ENCODE results near the gene ITIH1. TPM values are rescaled to one million over a fixed set of nuclear protein-coding genes. Genes with fewer than 3 reads are reported as not detected.

Gene ITIH1
- total and polyA plus RNA-seq, 2 of the 4 experiments (the other 2 are of a cell fraction) = not detected

DNA sequence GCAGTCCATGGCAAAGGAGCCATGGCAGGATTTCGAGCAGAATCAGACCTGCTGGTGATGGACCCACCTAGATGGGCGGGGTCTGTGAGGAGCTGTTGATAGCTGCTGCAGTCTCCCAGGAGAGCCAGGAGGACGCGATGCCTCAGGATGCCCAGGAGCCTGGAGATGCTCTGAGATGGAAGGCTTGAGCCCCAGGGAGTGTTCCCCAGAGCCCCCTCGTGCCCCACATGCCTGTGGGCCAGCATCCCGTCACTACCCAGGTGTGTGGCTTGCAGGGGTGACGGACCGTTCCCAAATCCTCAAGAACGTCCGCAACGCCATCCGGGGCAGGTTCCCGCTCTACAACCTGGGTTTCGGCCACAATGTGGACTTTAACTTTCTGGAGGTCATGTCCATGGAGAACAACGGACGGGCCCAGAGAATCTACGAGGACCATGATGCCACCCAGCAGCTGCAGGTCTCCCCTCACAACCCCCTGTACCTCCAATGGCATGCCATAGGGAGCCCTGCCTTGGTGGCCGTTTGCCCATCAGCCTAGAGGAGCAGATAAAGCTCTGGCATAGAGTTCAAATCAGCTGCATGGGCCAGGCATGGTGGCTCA lies 6.7 kb downstream of the ITIH1 start:
- Histone ChIP-seq H3K18ac (ENCODE audit: low read depth, low read length) (no peak overlapping the region), H3K4ac (ENCODE audit: low read depth, low read length) (no peak overlapping the region), H3K36me3 (ENCODE audit: control insufficient read depth, insufficient read depth, low read length) (no peaks in the 10 kb centered on the region), H2BK5ac (ENCODE audit: low read depth, low read length, poor library complexity, severe bottlenecking) (no peak overlapping the region), H3K23ac (ENCODE audit: low read depth, low read length) (no peak overlapping the region), H3K4me2 (ENCODE audit: low read depth, low read length) (no peak overlapping the region), H4K91ac (ENCODE audit: insufficient read depth, low read depth, low read length) (no peak overlapping the region), H2BK15ac (ENCODE audit: low read depth, low read length) (no peak overlapping the region), H3K27ac (ENCODE audit: insufficient read depth, low read length) (no peak overlapping the region), H4K5ac (ENCODE audit: low read depth, low read length) (no peak overlapping the region), H2AFZ (replicated peaks; ENCODE audit: low read length, poor library complexity) (no peak overlapping the region), H4K8ac (ENCODE audit: low read depth in 2 of 2, low read length in 2 of 2) (no peak overlapping the region), H3K14ac (replicated peaks; ENCODE audit: low read depth, low read length) (no peak overlapping the region), H3K9ac (ENCODE audit: low read depth, low read length) (no peak overlapping the region), H4K20me1 (ENCODE audit: insufficient read depth, low read length) (no peaks in the 10 kb centered on the region), H3K79me1 (ENCODE audit: low read depth in 1 of 2, low read length in 2 of 2) (no peaks in the 10 kb centered on the region), H2BK120ac (ENCODE audit: low read depth, low read length) (no peak overlapping the region), H3K9me3 (ENCODE audit: control insufficient read depth, insufficient read depth, low read length) (no peaks in the 10 kb centered on the region), H3K4me3 (ENCODE audit: insufficient read depth, low read depth, low read length) (no peak overlapping the region), H3K4me1 (ENCODE audit: control insufficient read depth, insufficient read depth, low read length) (no peaks in the 10 kb centered on the region), H2BK20ac (ENCODE audit: low read depth, low read length) (no peak overlapping the region), H3K56ac (ENCODE audit: extremely low read depth, insufficient read depth, low read length) (no peak overlapping the region), H2AK5ac (ENCODE audit: low read depth, low read length) (no peak overlapping the region), H3K9me1 (ENCODE audit: insufficient read depth, low read length) (no peaks in the 10 kb centered on the region; the same call in 1 of the 2 replicates), H3K27me3 (ENCODE audit: control insufficient read depth, insufficient read depth, low read length) (peaks cover 52% of the 10 kb centered on the region), H2AK9ac (replicated peaks; ENCODE audit: low read depth, low read length, poor library complexity) (no peak overlapping the region)
- DNase-seq (no peak), ATAC-seq (ENCODE audit: low read depth) (no peak)
- BruUV-seq (replicated peaks) = no TSS peak
- ChIA-PET CTCF (no interaction called here), POLR2A (ENCODE audit: unreplicated experiment) (interaction anchor here (0.6 kb wide), 1 partner anchor 9 kb away, joined by 3 read pairs; no protein-coding TSS in a partner anchor)
- dilution Hi-C loops (cut with HindIII; ENCODE audit: low sequenced_read_pairs, unreplicated experiment) (no loop called here), intact Hi-C loops (cut with micrococcal nuclease) (no loop called here), in situ Hi-C loops (cut with MboI; ENCODE audit: low sequenced_read_pairs) (no loop called here)
- no peak for TF ChIP-seq CTCF (conservative IDR thresholded peaks at IDR 0.05; ENCODE audit: low read depth, low read length)
- no peak for TF ChIP-seq FOS (IDR thresholded peaks at IDR 0.05; ENCODE audit: low read depth, low read length)
- TF ChIP-seq RAD21 (IDR thresholded peaks at IDR 0.05; ENCODE audit: low read length) = no peak
- TF ChIP-seq CEBPB (IDR thresholded peaks at IDR 0.05; ENCODE audit: low read depth, low read length) = no peak
- TF ChIP-seq RCOR1 (IDR thresholded peaks at IDR 0.05; ENCODE audit: insufficient replicate concordance, low read length) = no peak
- TF ChIP-seq RFX5 (IDR thresholded peaks at IDR 0.05; ENCODE audit: low read depth, low read length) = no peak
- TF ChIP-seq NFE2L2 (IDR thresholded peaks at IDR 0.05; ENCODE audit: low read depth, low read length) = no peak
- TF ChIP-seq MAZ (IDR thresholded peaks at IDR 0.05; ENCODE audit: borderline replicate concordance, low read depth, low read length) = no peak
- TF ChIP-seq, protein P1, sequence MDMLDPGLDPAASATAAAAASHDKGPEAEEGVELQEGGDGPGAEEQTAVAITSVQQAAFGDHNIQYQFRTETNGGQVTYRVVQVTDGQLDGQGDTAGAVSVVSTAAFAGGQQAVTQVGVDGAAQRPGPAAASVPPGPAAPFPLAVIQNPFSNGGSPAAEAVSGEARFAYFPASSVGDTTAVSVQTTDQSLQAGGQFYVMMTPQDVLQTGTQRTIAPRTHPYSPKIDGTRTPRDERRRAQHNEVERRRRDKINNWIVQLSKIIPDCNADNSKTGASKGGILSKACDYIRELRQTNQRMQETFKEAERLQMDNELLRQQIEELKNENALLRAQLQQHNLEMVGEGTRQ (IDR thresholded peaks at IDR 0.05; ENCODE audit: low read depth, low read length) = no peak
- TF ChIP-seq POLR2A (IDR thresholded peaks at IDR 0.05; ENCODE audit: low read depth, low read length) = no peak
- TF ChIP-seq ELK1 (IDR thresholded peaks at IDR 0.05; ENCODE audit: borderline replicate concordance, low read depth, low read length) = no peak
- no peak for TF ChIP-seq SMC3 (IDR thresholded peaks at IDR 0.05; ENCODE audit: low read depth, low read length)
- TF ChIP-seq CHD1 (IDR thresholded peaks at IDR 0.05; ENCODE audit: low read depth, low read length) = no peak
- no peak for TF ChIP-seq MXI1 (IDR thresholded peaks at IDR 0.05; ENCODE audit: borderline replicate concordance, low read depth, low read length)
- TF ChIP-seq BHLHE40 (IDR thresholded peaks at IDR 0.05; ENCODE audit: low read depth, low read length) = no peak
- 70% methylated on average over 11 of the region's 18 CpGs; no CpG with 5 or more reads in 1 of the 2 experiments for whole genome bisulfite sequencing, 2 experiments (ENCODE audit: extremely low coverage in 2 of 2, insufficient read length in 1 of 2)

All from IMR-90 (cell line).